ENCODE data around the gene SBF2. TPM values are rescaled to one million over a fixed set of nuclear protein-coding genes. Genes with fewer than 3 reads are reported as not detected.

Gene SBF2
- total and polyA plus RNA-seq, 2 of the 13 experiments (the other 11 are each of a cell fraction or from before 2014, with no cell fraction given): 24.0 to 45.8 TPM

- peak within 1 kb of the TSS; percentile 11 for H2AFZ ChIP-seq (ENCODE audit: low read length)
- peak within 1 kb of the TSS; percentile 79 to 88 (median 82) for H3K4me3 ChIP-seq (replicated peaks in 1 of 3; ENCODE audit: insufficient read depth in 1 of 3, low read depth in 2 of 3, low read length in 3 of 3)
- peaks cover 35% of the 10 kb centered on the region for H3K79me2 ChIP-seq (ENCODE audit: insufficient read depth, low read length)
- in situ Hi-C loops (cut with HindIII; ENCODE audit: extremely low pct_ligation_motif_present, low pct_unique_long_range_greater_than_20kb): loop anchor here (5.0 to 10.0 kb wide), 3 partner anchors 63 to 330 kb away; no protein-coding TSS in a partner anchor
- no peaks in the 10 kb centered on the region; a peak in 1 of 5 replicates for H3K27me3 ChIP-seq (ENCODE audit: control insufficient read depth in 1 of 2, insufficient read depth in 2 of 2, low read length in 2 of 2)
- H3K36me3 ChIP-seq (replicated peaks in 1 of 2; ENCODE audit: control insufficient read depth in 1 of 2, insufficient read depth in 2 of 2, low read length in 2 of 2): no peaks in the 10 kb centered on the region
- DNase-seq (ENCODE audit: low spot score) (peak; percentile 90), FAIRE-seq (no peak), ATAC-seq (peak; percentile 60)
- H4K20me1 ChIP-seq (ENCODE audit: insufficient read depth, low read length): no peaks in the 10 kb centered on the region; the same call in 1 of the 2 replicates
- peak within 1 kb of the TSS; percentile 98 for H3K4me2 ChIP-seq (ENCODE audit: low read depth, low read length)
- 0% methylated on average over 14 of the region's 48 CpGs for WGBS (ENCODE audit: low lambda C conversion rate)
- H3K9me3 ChIP-seq (ENCODE audit: low read length): no peaks in the 10 kb centered on the region
- CTCF ChIA-PET (ENCODE audit: low intra/inter-chr PET ratio, low total read pairs): interaction anchor here (0.7 to 2.5 kb wide), 4 partner anchors 16 to 97 kb away, joined by 3 to 10 read pairs (median 8); no protein-coding TSS in a partner anchor
- BruUV-seq (replicated peaks): no TSS peak
- POLR2A ChIA-PET: interaction anchor here (0.6 to 5.0 kb wide), 28 partner anchors 10 to 1514 kb away, joined by 3 to 221 read pairs (median 4); partner anchors contain the start of genes SBF2, WEE1, ZBED5 and ZNF143
- H3K27ac ChIP-seq (ENCODE audit: extremely low read length, insufficient read depth, low read length): peak within 1 kb of the TSS; percentile 92
- H3K4me1 ChIP-seq (ENCODE audit: insufficient read depth, low read length): peaks cover 49% of the 10 kb centered on the region
- intact Hi-C loops (cut with micrococcal nuclease; ENCODE audit: unreplicated experiment): loop anchor here (1.0 to 5.0 kb wide), 6 partner anchors 10 to 842 kb away; partner anchors contain the start of genes SBF2 and ZNF143
- H3K9ac ChIP-seq (ENCODE audit: insufficient read depth, low read depth, low read length): peak within 1 kb of the TSS; percentile 91
- TF ChIP-seq ZNF431 (CRISPR knock-in tag; IDR thresholded peaks at IDR 0.05; ENCODE audit: borderline replicate concordance, low read depth): no peak
- TF ChIP-seq BATF2 (CRISPR knock-in tag; IDR thresholded peaks at IDR 0.05): no peak
- TF ChIP-seq PAWR (CRISPR knock-in tag; IDR thresholded peaks at IDR 0.05; ENCODE audit: borderline replicate concordance): no peak
- peak; percentile 33; the same call in 1 of the 2 replicates for TF ChIP-seq MIER3 (CRISPR knock-in tag; IDR thresholded peaks at IDR 0.05; ENCODE audit: borderline replicate concordance)
- TF ChIP-seq ISL2 (CRISPR knock-in tag; IDR thresholded peaks at IDR 0.05): peak; percentile 33; the same call in 1 of the 2 replicates
- no peak for TF ChIP-seq ZBTB4 (CRISPR knock-in tag; IDR thresholded peaks at IDR 0.05; ENCODE audit: borderline replicate concordance)
- TF ChIP-seq MYPOP (CRISPR knock-in tag; IDR thresholded peaks at IDR 0.05): peak; percentile 75; the same call in 1 of the 2 replicates
- no peak for TF ChIP-seq FOXK2 (IDR thresholded peaks at IDR 0.05)
- TF ChIP-seq TCF12 (IDR thresholded peaks at IDR 0.05): no peak
- TF ChIP-seq TCF12 (CRISPR knock-in tag; IDR thresholded peaks at IDR 0.05): peak; percentile 85; the same call in 1 of the 2 replicates
- TF ChIP-seq IKZF4 (CRISPR knock-in tag; IDR thresholded peaks at IDR 0.05; ENCODE audit: borderline replicate concordance, low read depth, not compliant biosample characterization): peak; percentile 52
- TF ChIP-seq ZNF713 (CRISPR knock-in tag; IDR thresholded peaks at IDR 0.05): no peak
- no peak for TF ChIP-seq ZNF367 (CRISPR knock-in tag; IDR thresholded peaks at IDR 0.05; ENCODE audit: borderline replicate concordance)
- TF ChIP-seq PPARG (CRISPR knock-in tag; conservative IDR thresholded peaks at IDR 0.05): no peak
- peak; percentile 95 for TF ChIP-seq ZBTB14 (CRISPR knock-in tag; IDR thresholded peaks at IDR 0.05)
Observed at GRCh38 chr11:10304495-10305261, 10.7 kb upstream of the SBF2 start, which contains the start of gene ADM. Gene ADM (plus strand): TSS chr11:10305073. CDS start chr11:10305701, 628 bp downstream.
